GM12878 (cell line): ENCODE data around the gene SOX10. TPM values are rescaled to one million over a fixed set of nuclear protein-coding genes. Genes with fewer than 3 reads are reported as not detected.

ENCODE experiments used
- ATAC-seq: fragments of 200-7000 bp; cut with Tn5 transposase; 3 replicates; pipeline ENCODE4 v1.9.1; 2020; ENCODE audit warnings: mild to moderate bottlenecking, moderate library complexity
- BruUV-seq: library from RNA; stranded (reverse); fragments of 400-500 nt; replicated peaks from 2 replicates; lab custom pipeline; 2021; lab: Mats Ljungman, UMichigan
- CTCF ChIA-PET: fragments of 300-600 bp; sonication (Branson Sonifier 250); formaldehyde crosslinking; extraction: SDS; loops from one replicate; lab custom pipeline; 2021; ENCODE audit warnings: inconsistent platforms; lab: Yijun Ruan, JAX
- POLR2A ChIA-PET: fragments of 350-600 bp; formaldehyde crosslinking; extraction: SDS; loops from one replicate; lab custom pipeline; 2021; ENCODE audit warnings: inconsistent platforms; lab: Charles Lee
- RAD21 ChIA-PET: fragments of 300-600 bp; sonication (Branson Sonifier 250); formaldehyde crosslinking; loops from one replicate; lab custom pipeline; 2023; ENCODE audit warnings: antibody characterized with exemption; ENCODE audit not compliant: unreplicated experiment; lab: Charles Lee
- SMC1A ChIA-PET: fragments of 300-600 bp; sonication (Branson Sonifier 250); formaldehyde crosslinking; loops from one replicate; lab custom pipeline; 2023; ENCODE audit not compliant: unreplicated experiment, uncharacterized antibody; lab: Charles Lee
- DNase-seq: peaks from one replicate; pipeline ENCODE4 v3.0.0-alpha.2; 2011; ENCODE audit warnings: low read depth, low spot score
- FAIRE-seq: peaks from 3 replicates; lab custom pipeline; 2011; peaks lifted over from hg19 to GRCh38; lab: Jason Lieb, UNC
- H2AFZ ChIP-seq: 2 replicates; pipeline ENCODE4 v1.6.0; 2011; ENCODE audit warnings: low read depth, low read length, control low read depth; ENCODE audit not compliant: control insufficient read depth
- H3K27ac ChIP-seq: 2 replicates; pipeline ENCODE4 v1.5.1; 2011; ENCODE audit warnings: control low read depth; ENCODE audit not compliant: control insufficient read depth, insufficient read depth
- H3K27me3 ChIP-seq, 2 experiments: replicated peaks in 1 of 2; 2 replicates each; pipeline versions ENCODE4 v1.6.0 to v1.6.1; 2011; ENCODE audit warnings: low read length in 1 of 2; ENCODE audit not compliant: control insufficient read depth in 2 of 2, insufficient read depth in 2 of 2
- H3K36me3 ChIP-seq, 2 experiments: 2 replicates each; pipeline ENCODE4 v1.5.1; 2011; ENCODE audit warnings: low read length in 1 of 2; ENCODE audit not compliant: control insufficient read depth in 2 of 2, insufficient read depth in 2 of 2
- H3K4me1 ChIP-seq: 2 replicates; pipeline ENCODE4 v1.6.1; 2011; ENCODE audit warnings: mild to moderate bottlenecking, low read length, moderate library complexity, mixed read lengths; ENCODE audit not compliant: control insufficient read depth, insufficient read depth
- H3K4me2 ChIP-seq: 2 replicates; pipeline ENCODE4 v1.6.0; 2011; ENCODE audit warnings: control low read depth; ENCODE audit not compliant: control insufficient read depth, insufficient read depth
- H3K4me3 ChIP-seq: fragments of 200-600 bp; sonication (generic); 2 replicates; pipeline ENCODE4 v1.5.1; 2016
- H3K79me2 ChIP-seq: 2 replicates; pipeline ENCODE4 v1.6.0; 2011; ENCODE audit warnings: low read length; ENCODE audit not compliant: control insufficient read depth, insufficient read depth
- H3K9ac ChIP-seq: 2 replicates; pipeline ENCODE4 v1.8.0; 2011; ENCODE audit warnings: low read length, control low read depth, mixed read lengths; ENCODE audit not compliant: control insufficient read depth, insufficient read depth
- H3K9me3 ChIP-seq: replicated peaks from 3 replicates; pipeline ENCODE4 v1.5.1; 2011; ENCODE audit warnings: mild to moderate bottlenecking, low read length; ENCODE audit not compliant: control insufficient read depth, insufficient read depth
- H4K20me1 ChIP-seq: 2 replicates; pipeline ENCODE4 v1.6.0; 2011; ENCODE audit not compliant: control insufficient read depth, insufficient read depth
- BCL3 ChIP-seq: IDR thresholded peaks from 2 replicates; pipeline ENCODE4 v1.6.1; 2011; ENCODE audit warnings: borderline replicate concordance, low read depth, mild to moderate bottlenecking, moderate library complexity, low read length; ENCODE audit not compliant: insufficient read depth, poor library complexity, severe bottlenecking
- CBX5 ChIP-seq: sonication (generic); IDR thresholded peaks from 2 replicates; pipeline ENCODE4 v1.6.1; 2016; ENCODE audit warnings: low read depth, moderate library complexity, mild to moderate bottlenecking, inconsistent platforms
- ESRRA ChIP-seq: IDR thresholded peaks from 2 replicates; pipeline ENCODE4 v1.6.1; 2012; ENCODE audit warnings: mild to moderate bottlenecking, low read length, improper control_type of control experiment
- RAD21 ChIP-seq: IDR thresholded peaks from 2 replicates; pipeline ENCODE4 v1.6.1; 2011; ENCODE audit warnings: mild to moderate bottlenecking, low read depth, low read length, moderate library complexity; ENCODE audit not compliant: insufficient read depth
- SMAD1 ChIP-seq: fragments of 450-650 bp; IDR thresholded peaks from 2 replicates; pipeline ENCODE4 v1.6.1; 2018; ENCODE audit warnings: mild to moderate bottlenecking, low read depth; ENCODE audit not compliant: partially characterized antibody
- SMARCA5 ChIP-seq: fragments of 450-650 bp; IDR thresholded peaks from 2 replicates; pipeline ENCODE4 v1.6.1; 2017; ENCODE audit warnings: mild to moderate bottlenecking
- SRF ChIP-seq, 2 experiments: IDR thresholded peaks; 2 replicates each; pipeline ENCODE4 v1.6.1; 2011; ENCODE audit warnings: low read depth in 2 of 2, low read length in 2 of 2, mild to moderate bottlenecking in 1 of 2, moderate library complexity in 1 of 2
- STAT3 ChIP-seq: IDR thresholded peaks from 2 replicates; pipeline ENCODE4 v1.6.1; 2011; ENCODE audit warnings: low read depth, low read length, improper control_type of control experiment
- TAF1 ChIP-seq: IDR thresholded peaks from 2 replicates; pipeline ENCODE4 v1.6.1; 2011; ENCODE audit warnings: mild to moderate bottlenecking, low read depth, low read length, borderline replicate concordance
- YY1 ChIP-seq: IDR thresholded peaks from 2 replicates; pipeline ENCODE4 v1.6.1; 2011; ENCODE audit warnings: low read depth, mild to moderate bottlenecking, low read length
- WGBS: methylation state at CpG from one replicate; pipeline ENCODE4 v1.1.6; 2016; ENCODE audit warnings: low lambda C conversion rate; ENCODE audit not compliant: insufficient replicate concordance, insufficient coverage; ENCODE audit errors: missing lambda C conversion rate; 5-methylcytosine and 5-hydroxymethylcytosine counted together
- in situ Hi-C: fragments of 300-500 bp; cut with MboI; formaldehyde crosslinking; loops from 9 replicates; pipeline ENCODE4 v1.14.3; 2018; ENCODE audit warnings: mixed read lengths
- intact Hi-C: fragments of 100-400 bp; cut with micrococcal nuclease; formaldehyde crosslinking; loops from one replicate; pipeline ENCODE4 v1.14.2; 2022; ENCODE audit not compliant: unreplicated experiment
- polyA plus RNA-seq, 11 experiments: library from polyadenylated mRNA; depleted of rRNA in 4 of 11; unstranded in 6 of 11; stranded (reverse) in 5 of 11; fragments of >200 nt; fragmentation: Nextera tagmentation in 4 of 11; fragmentation: Illumina TruSeq in 1 of 11; extraction: Ambion mirVana in 4 of 11; extraction: Trizol in 1 of 11; gene quantifications; 1 replicate in 1 of 11; 2 replicates in 10 of 11; pipeline versions ENCODE4 v1.2.1 to v1.2.3, GENCODE V29; 2011 to 2016; ENCODE audit warnings: inconsistent platforms in 2 of 11, missing spikeins in 2 of 11, low read depth in 1 of 11
- total RNA-seq, 4 experiments: library from RNA; depleted of rRNA in 3 of 4; stranded (reverse); fragments of >200 nt in 3 of 4; fragmentation: Illumina TruSeq in 1 of 4; extraction: Trizol in 1 of 4; gene quantifications; 2 replicates each; pipeline versions ENCODE4 v1.2.1 to v1.2.3, GENCODE V29; 2013 to 2021
- TF ChIP-seq, protein P1 (sequence below): fragments of 450-650 bp; formaldehyde crosslinking; IDR thresholded peaks from 2 replicates; pipeline ENCODE4 v1.4.0; 2020; ENCODE audit warnings: mild to moderate bottlenecking, moderate library complexity

Gene SOX10
- total and polyA plus RNA-seq, 10 of the 15 experiments (the other 5 are each of a cell fraction or from before 2014, with no cell fraction given), result 0.05 TPM; not detected in 9

GRCh38 chr22:37932401-37932800, 52.0 kb downstream of the SOX10 start:
- intact Hi-C loops, result loop anchor here (5.0 to 10.0 kb wide), 3 partner anchors 45 to 398 kb away; no protein-coding TSS in a partner anchor
- no peak for TF ChIP-seq RAD21
- TF ChIP-seq ESRRA, result no peak
- no peak for TF ChIP-seq SMAD1
- TF ChIP-seq YY1, result no peak
- TF ChIP-seq, all 136 proteins: peak for 0
- H3K27ac ChIP-seq, result no peak overlapping the region
- ATAC-seq (no peak), DNase-seq (no peak), FAIRE-seq (no peak)
- no peak overlapping the region for H2AFZ ChIP-seq
- H3K4me3 ChIP-seq, result no peak overlapping the region
- H3K9me3 ChIP-seq, result no peaks in the 10 kb centered on the region
- H3K27me3 ChIP-seq, result no peaks in the 10 kb centered on the region
- SMC1A ChIA-PET, result interaction anchor here (1.0 kb wide), 1 partner anchor 33 kb away, joined by 3 read pairs; no protein-coding TSS in a partner anchor
- no peak overlapping the region for H3K9ac ChIP-seq
- no peaks in the 10 kb centered on the region for H4K20me1 ChIP-seq
- CTCF ChIA-PET, result interaction anchor here (0.6 to 3.3 kb wide), 10 partner anchors 18 to 672 kb away, joined by 3 to 13 read pairs (median 3); partner anchors contain the start of gene MICALL1
- WGBS, result 82% methylated on average over 10 of the region's 10 CpGs
- POLR2A ChIA-PET, result no interaction called here
- H3K36me3 ChIP-seq, result peaks cover 0 to 5% of the 10 kb centered on the region in 2 experiments; a peak in 3 of 4 replicates
- H3K4me2 ChIP-seq, result no peak overlapping the region
- RAD21 ChIA-PET, result interaction anchor here (1.0 kb wide), 1 partner anchor 115 kb away, joined by 3 read pairs; no protein-coding TSS in a partner anchor
- in situ Hi-C loops, result no loop called here
- H3K79me2 ChIP-seq, result no peaks in the 10 kb centered on the region
- BruUV-seq, result no TSS peak
- peaks cover 10% of the 10 kb centered on the region for H3K4me1 ChIP-seq

DNA sequence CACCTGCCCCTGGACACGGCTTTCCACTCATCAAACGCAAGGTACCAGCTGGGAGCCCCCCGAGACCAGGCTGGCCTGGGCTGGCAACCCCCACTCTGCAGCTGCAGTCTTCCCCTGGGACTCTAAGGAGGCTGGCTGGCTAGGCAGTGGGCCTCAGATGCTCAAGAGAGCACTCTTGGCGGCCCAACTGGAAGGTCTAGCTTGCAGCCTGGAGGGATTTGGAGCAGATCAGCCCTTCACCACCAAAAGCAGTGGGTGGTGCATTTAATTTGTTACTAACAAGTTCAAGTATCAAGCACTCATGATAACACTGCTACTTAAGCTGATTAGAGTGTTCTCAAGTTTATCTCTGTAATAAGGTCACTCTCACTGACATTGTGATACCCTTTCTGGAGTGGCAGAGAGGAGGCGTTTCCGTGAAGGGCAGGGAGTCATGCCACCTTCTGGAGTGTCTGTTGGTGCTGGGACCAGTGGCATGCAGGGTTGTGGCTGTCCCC, 52.4 kb downstream of the SOX10 start:
- H3K27ac ChIP-seq, result no peak overlapping the region
- no peaks in the 10 kb centered on the region for H4K20me1 ChIP-seq
- TF ChIP-seq STAT3, result no peak
- no peak for TF ChIP-seq SMARCA5
- TF ChIP-seq SRF (IDR thresholded peaks at IDR 0.05; ENCODE audit: low read depth in 2 of 2, low read length in 2 of 2), result no peak
- TF ChIP-seq, protein P1, sequence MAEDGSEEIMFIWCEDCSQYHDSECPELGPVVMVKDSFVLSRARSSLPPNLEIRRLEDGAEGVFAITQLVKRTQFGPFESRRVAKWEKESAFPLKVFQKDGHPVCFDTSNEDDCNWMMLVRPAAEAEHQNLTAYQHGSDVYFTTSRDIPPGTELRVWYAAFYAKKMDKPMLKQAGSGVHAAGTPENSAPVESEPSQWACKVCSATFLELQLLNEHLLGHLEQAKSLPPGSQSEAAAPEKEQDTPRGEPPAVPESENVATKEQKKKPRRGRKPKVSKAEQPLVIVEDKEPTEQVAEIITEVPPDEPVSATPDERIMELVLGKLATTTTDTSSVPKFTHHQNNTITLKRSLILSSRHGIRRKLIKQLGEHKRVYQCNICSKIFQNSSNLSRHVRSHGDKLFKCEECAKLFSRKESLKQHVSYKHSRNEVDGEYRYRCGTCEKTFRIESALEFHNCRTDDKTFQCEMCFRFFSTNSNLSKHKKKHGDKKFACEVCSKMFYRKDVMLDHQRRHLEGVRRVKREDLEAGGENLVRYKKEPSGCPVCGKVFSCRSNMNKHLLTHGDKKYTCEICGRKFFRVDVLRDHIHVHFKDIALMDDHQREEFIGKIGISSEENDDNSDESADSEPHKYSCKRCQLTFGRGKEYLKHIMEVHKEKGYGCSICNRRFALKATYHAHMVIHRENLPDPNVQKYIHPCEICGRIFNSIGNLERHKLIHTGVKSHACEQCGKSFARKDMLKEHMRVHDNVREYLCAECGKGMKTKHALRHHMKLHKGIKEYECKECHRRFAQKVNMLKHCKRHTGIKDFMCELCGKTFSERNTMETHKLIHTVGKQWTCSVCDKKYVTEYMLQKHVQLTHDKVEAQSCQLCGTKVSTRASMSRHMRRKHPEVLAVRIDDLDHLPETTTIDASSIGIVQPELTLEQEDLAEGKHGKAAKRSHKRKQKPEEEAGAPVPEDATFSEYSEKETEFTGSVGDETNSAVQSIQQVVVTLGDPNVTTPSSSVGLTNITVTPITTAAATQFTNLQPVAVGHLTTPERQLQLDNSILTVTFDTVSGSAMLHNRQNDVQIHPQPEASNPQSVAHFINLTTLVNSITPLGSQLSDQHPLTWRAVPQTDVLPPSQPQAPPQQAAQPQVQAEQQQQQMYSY (CRISPR knock-in tag), result no peak
- TF ChIP-seq TAF1, result no peak
- TF ChIP-seq CBX5, result no peak
- TF ChIP-seq BCL3, result no peak

More for the DNA sequence above, 52.4 kb downstream of the SOX10 start:
- intact Hi-C loops, result loop anchor here (5.0 to 10.0 kb wide), 3 partner anchors 45 to 397 kb away; no protein-coding TSS in a partner anchor
- Histone ChIP-seq H3K79me2 (no peaks in the 10 kb centered on the region), H3K9ac (no peak overlapping the region), H3K4me1 (peaks cover 10% of the 10 kb centered on the region), H2AFZ (no peak overlapping the region), H3K4me2 (no peak overlapping the region), H3K9me3 (no peaks in the 10 kb centered on the region), H3K27me3 (no peaks in the 10 kb centered on the region), H3K36me3 (peaks cover 0 to 6% of the 10 kb centered on the region in 2 experiments; a peak in 3 of 4 replicates), H3K4me3 (no peak overlapping the region)
- RAD21 ChIA-PET, result interaction anchor here (1.0 kb wide), 1 partner anchor 114 kb away, joined by 3 read pairs; no protein-coding TSS in a partner anchor
- FAIRE-seq, result no peak
- POLR2A ChIA-PET, result no interaction called here
- in situ Hi-C loops, result no loop called here
- no peak for ATAC-seq
- WGBS, result 47% methylated on average over 6 of the region's 6 CpGs
- no TSS peak for BruUV-seq
- no peak for DNase-seq
- CTCF ChIA-PET, result interaction anchor here (0.8 to 3.3 kb wide), 10 partner anchors 20 to 123 kb away, joined by 3 to 13 read pairs (median 4); partner anchors contain the start of gene MICALL1
- SMC1A ChIA-PET, result interaction anchor here (0.8 to 1.0 kb wide), 2 partner anchors 34 to 75 kb away, joined by 3 to 4 read pairs; no protein-coding TSS in a partner anchor
